GM10266 (cell line): ENCODE measurements around the gene TSPAN31.

Experiments used
- DNase-seq: peaks from one replicate; pipeline ENCODE4 v3.0.0; 2012; ENCODE audit errors: extremely low spot score
- TF ChIP-seq, protein P1 (sequence below): IDR thresholded peaks from 2 replicates; pipeline ENCODE4 v1.5.1; 2012; ENCODE audit warnings: mild to moderate bottlenecking, low read depth; ENCODE audit not compliant: control insufficient read depth, insufficient read depth; ENCODE audit errors: missing control alignments

Gene TSPAN31

DNA sequence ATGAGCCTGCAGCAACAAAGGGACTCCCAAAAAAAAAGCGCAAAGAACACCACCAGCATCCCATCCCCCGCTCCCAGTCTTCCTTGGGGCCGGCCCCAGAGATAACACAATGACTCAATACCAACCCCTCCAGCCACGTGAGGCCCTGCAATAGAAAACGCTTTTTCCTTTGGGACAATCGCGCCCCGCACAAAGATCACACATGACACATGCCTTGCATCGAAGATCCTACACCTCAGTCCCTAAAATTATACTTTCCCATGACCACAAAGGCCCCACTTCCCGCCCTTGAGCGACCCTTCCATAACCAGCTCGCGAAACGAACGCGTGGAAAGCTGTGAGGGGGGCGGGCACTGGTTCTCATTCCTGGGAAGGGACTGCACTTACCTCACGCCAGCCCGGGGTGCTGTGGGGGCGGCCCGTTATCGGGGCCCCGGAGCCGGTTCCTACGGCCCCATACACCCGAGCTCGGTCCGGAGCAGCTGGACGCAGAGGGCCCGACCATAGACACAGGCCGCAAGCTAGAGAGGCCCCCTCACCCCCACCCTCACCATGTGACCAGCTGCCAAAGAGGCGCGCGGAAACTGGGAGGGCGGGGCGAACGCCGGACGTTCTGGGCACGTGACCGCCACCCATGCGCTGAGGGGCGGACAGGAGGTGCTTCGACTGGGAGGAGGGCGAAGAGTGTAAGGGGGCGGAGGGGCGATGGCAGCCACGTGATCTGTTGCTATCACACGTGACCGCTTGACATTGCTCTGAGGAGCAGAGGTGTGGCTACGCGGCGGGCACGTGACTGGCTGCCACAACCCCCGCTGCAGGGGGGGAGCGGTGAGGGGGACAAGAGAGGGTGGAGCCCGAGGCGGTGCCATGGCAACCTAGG is 7.2 kb downstream of the TSPAN31 start, which contains the start of gene CDK4:
CDK4 (minus strand) TSS at position 523 of the 880 bp plus-strand sequence. CDS start 593 bp downstream, outside the sequence.
- DNase-seq = peak; percentile 98
- TF ChIP-seq, protein P1, sequence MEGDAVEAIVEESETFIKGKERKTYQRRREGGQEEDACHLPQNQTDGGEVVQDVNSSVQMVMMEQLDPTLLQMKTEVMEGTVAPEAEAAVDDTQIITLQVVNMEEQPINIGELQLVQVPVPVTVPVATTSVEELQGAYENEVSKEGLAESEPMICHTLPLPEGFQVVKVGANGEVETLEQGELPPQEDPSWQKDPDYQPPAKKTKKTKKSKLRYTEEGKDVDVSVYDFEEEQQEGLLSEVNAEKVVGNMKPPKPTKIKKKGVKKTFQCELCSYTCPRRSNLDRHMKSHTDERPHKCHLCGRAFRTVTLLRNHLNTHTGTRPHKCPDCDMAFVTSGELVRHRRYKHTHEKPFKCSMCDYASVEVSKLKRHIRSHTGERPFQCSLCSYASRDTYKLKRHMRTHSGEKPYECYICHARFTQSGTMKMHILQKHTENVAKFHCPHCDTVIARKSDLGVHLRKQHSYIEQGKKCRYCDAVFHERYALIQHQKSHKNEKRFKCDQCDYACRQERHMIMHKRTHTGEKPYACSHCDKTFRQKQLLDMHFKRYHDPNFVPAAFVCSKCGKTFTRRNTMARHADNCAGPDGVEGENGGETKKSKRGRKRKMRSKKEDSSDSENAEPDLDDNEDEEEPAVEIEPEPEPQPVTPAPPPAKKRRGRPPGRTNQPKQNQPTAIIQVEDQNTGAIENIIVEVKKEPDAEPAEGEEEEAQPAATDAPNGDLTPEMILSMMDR = no peak

DNA sequence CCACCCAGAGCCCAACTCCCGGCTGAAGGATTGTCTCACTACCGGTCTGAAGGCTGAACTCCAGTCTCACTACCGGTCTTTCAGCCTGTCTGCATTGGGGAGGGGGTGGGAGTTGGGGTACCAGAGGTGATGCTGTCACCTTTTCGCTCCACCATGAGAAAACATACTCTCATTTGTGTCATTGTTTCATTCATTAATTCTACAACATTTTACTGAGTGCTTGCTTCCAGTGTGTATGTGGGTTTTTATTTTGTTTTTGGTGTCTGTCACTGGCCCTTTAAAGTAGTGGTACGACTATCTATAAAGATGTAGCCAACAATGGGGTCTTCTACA is 7.8 kb downstream of the TSPAN31 start:
- TF ChIP-seq, protein P1 = no peak
- no peak for DNase-seq

DNA sequence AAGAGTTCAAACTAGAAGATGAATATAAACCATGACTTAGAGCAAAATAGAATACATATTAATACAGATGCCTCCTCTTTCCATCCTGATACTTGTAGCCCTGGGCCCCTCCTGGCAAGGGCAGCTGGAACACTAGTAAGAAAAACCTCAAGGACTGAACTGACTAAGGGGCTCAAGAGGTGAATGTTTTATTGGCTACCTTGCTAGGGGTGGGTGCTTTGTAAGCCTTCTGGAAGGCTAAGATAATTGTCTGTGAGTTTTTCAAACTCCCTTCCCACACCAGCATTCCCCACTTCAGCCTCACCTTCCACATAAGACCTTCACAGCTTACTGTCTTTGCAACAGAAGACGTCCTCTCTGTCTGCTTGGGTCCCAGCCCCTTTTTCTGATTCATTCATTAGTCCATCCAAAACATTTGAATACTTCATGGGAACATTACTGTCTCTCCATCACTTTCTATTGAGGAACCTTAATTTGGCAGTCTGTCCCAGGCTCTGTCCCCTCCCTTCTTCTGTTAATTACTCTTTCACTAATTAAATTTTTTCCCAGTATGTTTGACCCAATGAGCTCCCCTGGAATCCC is 9.0 kb downstream of the TSPAN31 start:
- TF ChIP-seq, protein P1 = no peak
- no peak for DNase-seq

DNA sequence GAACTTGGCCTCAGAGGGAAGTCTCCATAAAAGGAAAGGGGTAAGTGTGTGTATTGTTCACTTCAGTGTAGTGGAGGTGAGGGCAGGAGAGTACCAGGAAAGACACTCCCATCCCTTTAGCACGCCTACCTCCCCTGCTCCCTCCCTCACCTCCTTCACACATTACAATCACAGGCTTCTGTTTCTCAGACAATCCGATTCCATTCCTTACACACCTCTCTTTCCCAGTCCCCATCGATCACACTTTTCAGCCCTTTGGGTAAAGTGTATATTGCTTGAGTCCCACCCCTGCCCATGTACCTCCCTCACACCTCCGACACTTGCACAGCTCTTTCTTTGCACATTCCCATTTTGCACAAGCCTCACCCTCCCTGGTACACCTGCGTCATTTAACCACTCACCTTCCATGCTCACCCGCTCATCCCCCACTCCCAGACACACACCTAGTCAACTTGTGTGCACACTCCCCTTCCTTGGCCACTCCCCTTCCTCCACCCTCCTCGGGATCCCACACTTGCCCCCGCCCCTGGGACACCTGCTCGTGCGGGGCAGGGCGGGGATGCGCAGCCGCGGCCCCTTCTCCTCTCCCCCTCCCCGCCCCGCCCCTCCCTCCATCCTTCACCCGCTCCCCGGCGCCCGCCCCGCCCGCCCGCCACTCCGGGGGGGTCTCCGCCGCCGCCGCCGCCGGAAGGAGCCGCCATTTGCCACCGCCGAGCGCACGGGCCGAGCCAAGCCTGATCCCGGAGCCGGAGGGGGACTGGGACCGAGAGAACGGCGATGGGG is 9.8 kb downstream of the TSPAN31 start, which contains the start of gene MARCHF9:
MARCHF9 (plus strand) TSS at position 693 of the 783 bp plus-strand sequence. CDS start 426 bp downstream, outside the sequence.
- TF ChIP-seq, protein P1 = no peak
- DNase-seq = peak; percentile 92

DNA sequence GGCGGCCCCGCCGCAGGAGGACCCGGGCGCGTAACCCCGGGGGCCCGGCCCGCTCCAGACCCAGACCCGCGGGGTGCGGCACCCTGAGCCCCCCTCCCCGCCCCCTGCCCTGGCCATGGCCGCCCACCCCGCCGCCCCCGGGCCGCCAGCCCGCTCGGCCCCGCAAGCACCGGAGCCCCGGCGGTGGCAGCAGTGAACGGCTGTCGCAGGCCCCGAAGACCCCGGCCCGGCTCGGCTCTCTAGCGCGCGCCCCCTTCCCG is 10.3 kb downstream of the TSPAN31 start:
- DNase-seq = no peak
- TF ChIP-seq, protein P1 = no peak

DNA sequence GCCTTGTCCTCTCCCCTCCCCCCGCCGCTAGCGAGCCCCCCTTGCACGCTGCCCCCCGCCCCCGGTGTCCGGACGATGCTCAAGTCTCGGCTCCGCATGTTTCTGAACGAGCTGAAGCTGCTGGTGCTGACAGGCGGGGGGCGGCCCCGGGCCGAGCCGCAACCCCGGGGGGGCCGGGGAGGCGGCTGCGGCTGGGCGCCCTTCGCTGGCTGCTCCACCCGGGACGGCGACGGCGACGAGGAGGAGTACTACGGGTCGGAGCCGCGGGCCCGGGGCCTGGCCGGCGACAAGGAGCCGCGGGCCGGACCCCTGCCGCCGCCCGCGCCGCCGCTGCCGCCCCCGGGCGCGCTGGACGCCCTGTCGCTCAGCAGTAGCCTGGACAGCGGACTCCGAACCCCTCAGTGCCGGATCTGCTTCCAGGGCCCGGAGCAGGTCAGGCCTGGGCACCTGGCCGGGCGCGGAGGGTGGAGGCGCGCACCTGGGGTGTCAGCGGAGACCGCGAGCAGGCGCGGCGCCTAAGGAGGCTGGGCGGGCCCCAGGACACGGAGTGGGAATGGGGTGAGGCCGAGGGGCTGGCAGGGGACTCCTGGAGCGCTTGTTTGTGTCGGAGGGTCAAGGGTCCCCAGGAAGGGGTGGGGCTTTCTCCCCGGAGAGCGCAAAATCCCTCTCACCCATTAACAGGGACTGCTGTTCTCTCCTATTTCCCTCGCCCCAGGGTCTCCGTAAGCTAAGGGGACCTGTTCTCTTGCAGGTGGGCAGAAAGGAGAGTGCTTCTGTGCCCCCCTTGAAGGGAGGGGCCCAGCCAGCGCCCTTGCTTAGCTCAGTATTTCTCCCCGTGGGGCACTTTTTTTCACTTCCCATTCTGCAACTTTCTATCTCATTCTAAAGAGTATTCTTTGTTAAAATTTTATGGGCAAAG is 10.9 kb downstream of the TSPAN31 start:
- TF ChIP-seq, protein P1 = no peak
- no peak for DNase-seq
